Measurements from ENCODE around the gene QSER1. TPM values are rescaled to one million over a fixed set of nuclear protein-coding genes. Genes with fewer than 3 reads are reported as not detected.

QSER1 gene
- total and polyA plus RNA-seq, 10 of the 15 experiments (the other 5 are each of a cell fraction or from before 2014, with no cell fraction given) = 2.1 to 15.0 (median 9.4) TPM

- no peaks in the 10 kb centered on the region for H3K27me3 ChIP-seq (replicated peaks in 1 of 2; ENCODE audit: control insufficient read depth in 2 of 2, insufficient read depth in 2 of 2, low read length in 1 of 2)
- ChIA-PET RAD21 (ENCODE audit: unreplicated experiment) (interaction anchor here (2.9 kb wide), 1 partner anchor 83 kb away, joined by 10 read pairs; no protein-coding TSS in a partner anchor), SMC1A (ENCODE audit: uncharacterized antibody, unreplicated experiment) (interaction anchor here (1.0 to 4.2 kb wide), 2 partner anchors 11 to 82 kb away, joined by 3 to 20 read pairs; no protein-coding TSS in a partner anchor), CTCF (interaction anchor here (1.8 to 2.4 kb wide), 2 partner anchors 83 kb away, joined by 10 to 13 read pairs; no protein-coding TSS in a partner anchor), POLR2A (interaction anchor here (0.6 kb wide), 1 partner anchor 69 kb away, joined by 3 read pairs; no protein-coding TSS in a partner anchor)
- DNase-seq (ENCODE audit: low read depth, low spot score) (no peak), FAIRE-seq (no peak), ATAC-seq (no peak)
- H4K20me1 ChIP-seq (ENCODE audit: control insufficient read depth, insufficient read depth) = no peaks in the 10 kb centered on the region
- H3K27ac ChIP-seq (ENCODE audit: control insufficient read depth, insufficient read depth) = no peak overlapping the region
- no peak overlapping the region for H3K9ac ChIP-seq (ENCODE audit: control insufficient read depth, insufficient read depth, low read length)
- H3K9me3 ChIP-seq (replicated peaks; ENCODE audit: control insufficient read depth, insufficient read depth, low read length) = no peaks in the 10 kb centered on the region
- H3K4me1 ChIP-seq (ENCODE audit: control insufficient read depth, insufficient read depth, low read length) = no peaks in the 10 kb centered on the region
- H2AFZ ChIP-seq (ENCODE audit: control insufficient read depth, low read depth, low read length) = no peak overlapping the region
- peaks cover 0 to 2% of the 10 kb centered on the region in 2 experiments; a peak in 1 of 4 replicates for H3K36me3 ChIP-seq (ENCODE audit: control insufficient read depth in 2 of 2, insufficient read depth in 2 of 2, low read length in 1 of 2)
- intact Hi-C loops (cut with micrococcal nuclease; ENCODE audit: unreplicated experiment) = no loop called here
- TF ChIP-seq ESRRA (IDR thresholded peaks at IDR 0.05; ENCODE audit: low read length) = no peak
- no peak for TF ChIP-seq STAT1 (conservative IDR thresholded peaks at IDR 0.05)
- TF ChIP-seq HCFC1 (IDR thresholded peaks at IDR 0.05; ENCODE audit: low read length) = no peak
- TF ChIP-seq SREBF2 (IDR thresholded peaks at IDR 0.05; ENCODE audit: low read length) = no peak
- TF ChIP-seq NR2C2 (IDR thresholded peaks at IDR 0.05; ENCODE audit: borderline replicate concordance, control insufficient read depth, insufficient read length, low read depth) = no peak
- no peak for TF ChIP-seq DPF2 (IDR thresholded peaks at IDR 0.05)
- TF ChIP-seq ATF3 (IDR thresholded peaks at IDR 0.05; ENCODE audit: borderline replicate concordance, extremely low read depth, low read depth, low read length) = no peak
- TF ChIP-seq ETV6 (conservative IDR thresholded peaks at IDR 0.05 in 1 of 2, IDR thresholded peaks at IDR 0.05 in 1 of 2; ENCODE audit: borderline replicate concordance in 1 of 2, low read depth in 1 of 2) = no peak
- 94% methylated on average over 2 of the region's 2 CpGs for WGBS (ENCODE audit: insufficient coverage, insufficient replicate concordance, low lambda C conversion rate, missing lambda C conversion rate)
- BruUV-seq (replicated peaks) = no TSS peak
- in situ Hi-C loops (cut with MboI) = no loop called here
- H3K79me2 ChIP-seq (ENCODE audit: control insufficient read depth, insufficient read depth, low read length) = no peaks in the 10 kb centered on the region
- no peak overlapping the region for H3K4me3 ChIP-seq
- no peak overlapping the region for H3K4me2 ChIP-seq (ENCODE audit: control insufficient read depth, insufficient read depth)
These were observed 90.0 kb downstream of the QSER1 start for GRCh38 chr11:32982626-32983025.

All from GM12878 (cell line).